PC-3 (cell line): ENCODE data around the gene KIF21A.

Experiments used
- CTCF ChIP-seq: fragments of 300-600 bp; sonication (generic); conservative IDR thresholded peaks from 2 replicates; pipeline ENCODE4 v1.5.1; 2017; ENCODE audit warnings: antibody characterized with exemption, low read depth, mild to moderate bottlenecking, low read length
- EZH2phosphoT487 ChIP-seq: fragments of 300-600 bp; sonication (generic); IDR thresholded peaks from 2 replicates; pipeline ENCODE4 v1.6.1; 2018; ENCODE audit warnings: mild to moderate bottlenecking, antibody characterized with exemption, low read length, borderline replicate concordance

DNA sequence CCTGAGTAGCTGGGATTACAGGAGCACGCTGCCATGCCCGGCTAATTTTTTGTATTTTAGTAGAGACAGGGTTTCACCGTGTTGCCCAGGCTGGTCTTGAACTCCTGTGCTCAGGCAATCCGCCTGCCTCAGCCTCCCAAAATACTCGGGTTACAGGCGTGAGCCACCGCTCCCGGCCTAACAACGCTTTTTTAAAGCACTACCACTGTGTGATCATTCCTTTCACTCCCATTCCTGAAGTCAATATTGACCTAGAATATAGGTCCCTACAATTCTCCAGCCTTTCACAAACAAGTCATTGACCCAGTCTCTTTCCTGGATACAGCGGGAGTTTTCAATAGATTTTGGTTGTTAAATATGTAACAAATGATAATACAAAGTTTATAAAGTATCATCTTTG, 62.8 kb downstream of the KIF21A start:
- no peak for TF ChIP-seq EZH2phosphoT487
- TF ChIP-seq CTCF: no peak
